ENCODE results near the gene EFNA2.

DNA sequence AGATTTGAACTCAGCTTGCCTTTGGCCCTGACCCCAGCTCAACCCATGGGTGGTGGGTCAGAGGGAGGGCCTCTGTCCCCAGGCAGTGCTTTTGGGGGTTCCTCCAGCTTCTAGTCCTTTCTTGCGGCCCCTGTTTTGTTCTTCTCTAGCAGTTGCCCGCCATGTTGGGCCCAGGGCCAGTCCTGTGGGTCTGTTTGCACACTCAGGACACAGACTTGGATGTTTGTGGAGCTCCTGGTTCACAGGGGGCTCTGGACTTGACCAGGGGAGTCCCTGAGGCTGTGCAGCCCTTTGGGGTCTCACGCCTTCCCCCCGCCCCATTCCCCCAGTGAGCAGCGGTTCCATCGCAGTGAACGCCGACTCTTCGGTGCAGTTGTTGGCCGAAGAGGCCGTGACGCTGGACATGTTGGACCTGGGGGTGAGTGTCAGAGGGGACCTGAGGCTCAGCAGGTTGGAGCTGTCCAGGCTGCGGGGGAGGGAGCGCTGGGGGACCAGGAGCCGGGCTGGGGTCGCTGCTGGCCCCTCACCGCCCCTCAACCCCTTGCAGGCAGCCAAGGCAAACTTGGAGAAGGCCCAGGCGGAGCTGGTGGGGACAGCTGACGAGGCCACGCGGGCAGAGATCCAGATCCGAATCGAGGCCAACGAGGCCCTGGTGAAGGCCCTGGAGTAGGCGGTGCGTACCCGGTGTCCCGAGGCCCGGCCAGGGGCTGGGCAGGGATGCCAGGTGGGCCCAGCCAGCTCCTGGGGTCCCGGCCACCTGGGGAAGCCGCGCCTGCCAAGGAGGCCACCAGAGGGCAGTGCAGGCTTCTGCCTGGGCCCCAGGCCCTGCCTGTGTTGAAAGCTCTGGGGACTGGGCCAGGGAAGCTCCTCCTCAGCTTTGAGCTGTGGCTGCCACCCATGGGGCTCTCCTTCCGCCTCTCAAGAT, 41.6 kb upstream of the EFNA2 start:
- TF ChIP-seq, protein P1, sequence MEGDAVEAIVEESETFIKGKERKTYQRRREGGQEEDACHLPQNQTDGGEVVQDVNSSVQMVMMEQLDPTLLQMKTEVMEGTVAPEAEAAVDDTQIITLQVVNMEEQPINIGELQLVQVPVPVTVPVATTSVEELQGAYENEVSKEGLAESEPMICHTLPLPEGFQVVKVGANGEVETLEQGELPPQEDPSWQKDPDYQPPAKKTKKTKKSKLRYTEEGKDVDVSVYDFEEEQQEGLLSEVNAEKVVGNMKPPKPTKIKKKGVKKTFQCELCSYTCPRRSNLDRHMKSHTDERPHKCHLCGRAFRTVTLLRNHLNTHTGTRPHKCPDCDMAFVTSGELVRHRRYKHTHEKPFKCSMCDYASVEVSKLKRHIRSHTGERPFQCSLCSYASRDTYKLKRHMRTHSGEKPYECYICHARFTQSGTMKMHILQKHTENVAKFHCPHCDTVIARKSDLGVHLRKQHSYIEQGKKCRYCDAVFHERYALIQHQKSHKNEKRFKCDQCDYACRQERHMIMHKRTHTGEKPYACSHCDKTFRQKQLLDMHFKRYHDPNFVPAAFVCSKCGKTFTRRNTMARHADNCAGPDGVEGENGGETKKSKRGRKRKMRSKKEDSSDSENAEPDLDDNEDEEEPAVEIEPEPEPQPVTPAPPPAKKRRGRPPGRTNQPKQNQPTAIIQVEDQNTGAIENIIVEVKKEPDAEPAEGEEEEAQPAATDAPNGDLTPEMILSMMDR (IDR thresholded peaks at IDR 0.05 in 4 of 5, conservative IDR thresholded peaks at IDR 0.05 in 1 of 5) = peak; percentile 98 to 100 (median 99)
- no peak for TF ChIP-seq POLR2A (IDR thresholded peaks at IDR 0.05)

Measured in gastrocnemius medialis (tissue), 4 donors.